B cell (primary cell): Measurements from ENCODE around the gene PAX6. TPM values are rescaled to one million over a fixed set of nuclear protein-coding genes. Genes with fewer than 3 reads are reported as not detected.

Experiments used
- ATAC-seq: fragments of 200-7000 bp; cut with Tn5 transposase; one replicate; pipeline ENCODE4 v1.10.0; 2021; ENCODE audit warnings: low read depth, mild to moderate bottlenecking, moderate number of reproducible peaks, moderate library complexity
- CTCF ChIA-PET: fragments of 350-600 bp; sonication (Branson Sonifier 250); formaldehyde crosslinking; loops from one replicate; lab custom pipeline; 2021; ENCODE audit warnings: antibody characterized with exemption, inconsistent platforms; lab: Charles Lee
- POLR2A ChIA-PET: fragments of 350-600 bp; sonication (Branson Sonifier 250); formaldehyde crosslinking; loops from one replicate; lab custom pipeline; 2021; ENCODE audit warnings: antibody characterized with exemption; lab: Charles Lee
- DNase-seq: peaks from one replicate; pipeline ENCODE4 v3.0.0; 2013
- H2AFZ ChIP-seq: 2 replicates; pipeline ENCODE4 v1.6.1; 2012; ENCODE audit warnings: mild to moderate bottlenecking, low read depth, low read length; ENCODE audit not compliant: insufficient read depth, poor library complexity, severe bottlenecking
- H3K27ac ChIP-seq, 2 donors: 1 replicate in 1 of 2; 2 replicates in 1 of 2; pipeline ENCODE4 v1.5.1; 2012 to 2013; ENCODE audit warnings: low read length in 2 of 2, mild to moderate bottlenecking in 2 of 2, moderate library complexity in 1 of 2
- H3K27me3 ChIP-seq, 4 experiments: fragments of 200-600 bp in 1 of 4; sonication (generic) in 1 of 4; replicated peaks in 1 of 4; 1 replicate in 2 of 4; 2 replicates in 2 of 4; pipeline versions ENCODE4 v1.6.1 to v1.7.0; 2013 to 2016; ENCODE audit warnings: low read length in 3 of 4, mild to moderate bottlenecking in 2 of 4, mixed read lengths in 1 of 4, moderate library complexity in 1 of 4; ENCODE audit not compliant: insufficient read depth in 4 of 4, control insufficient read depth in 3 of 4; ENCODE audit errors: control extremely low read depth in 1 of 4
- H3K36me3 ChIP-seq, 2 experiments: replicated peaks in 1 of 2; 1 replicate in 1 of 2; 2 replicates in 1 of 2; pipeline versions ENCODE4 v1.6.1 to v1.7.1; 2013; ENCODE audit warnings: low read length in 1 of 2; ENCODE audit not compliant: insufficient read depth in 2 of 2, control insufficient read depth in 1 of 2; ENCODE audit errors: control extremely low read depth in 1 of 2, extremely low read depth in 1 of 2
- H3K4me1 ChIP-seq, 2 donors: fragments of 200-600 bp in 1 of 2; sonication (generic) in 1 of 2; 1 replicate in 1 of 2; 2 replicates in 1 of 2; pipeline versions ENCODE4 v1.5.1 to v1.6.1; 2013 to 2017; ENCODE audit warnings: low read length in 2 of 2; ENCODE audit not compliant: control insufficient read depth in 2 of 2, insufficient read depth in 2 of 2
- H3K4me2 ChIP-seq: replicated peaks from 2 replicates; pipeline ENCODE3; 2012; ENCODE audit warnings: mild to moderate bottlenecking, low read depth, low read length; ENCODE audit not compliant: poor library complexity, severe bottlenecking
- H3K4me3 ChIP-seq, 5 experiments: fragments of 200-600 bp in 1 of 5; sonication (generic) in 1 of 5; 1 replicate in 3 of 5; 2 replicates in 2 of 5; pipeline versions ENCODE4 v1.5.1 to v1.7.0; 2011 to 2016; ENCODE audit warnings: low read length in 4 of 5, mild to moderate bottlenecking in 4 of 5, low read depth in 2 of 5, control low read depth in 1 of 5, moderate library complexity in 1 of 5; ENCODE audit not compliant: insufficient read depth in 1 of 5; ENCODE audit errors: control extremely low read depth in 1 of 5, extremely low read depth in 1 of 5
- H3K79me2 ChIP-seq: fragments of 200-600 bp; sonication (generic); one replicate; pipeline ENCODE4 v1.6.0; 2016; ENCODE audit warnings: low read length; ENCODE audit not compliant: control insufficient read depth, insufficient read depth
- H3K9ac ChIP-seq: fragments of 200-600 bp; sonication (generic); 2 replicates; pipeline ENCODE4 v1.6.1; 2017; ENCODE audit warnings: mild to moderate bottlenecking, low read length, moderate library complexity
- H3K9me3 ChIP-seq, 3 donors: one replicate each; pipeline versions ENCODE4 v1.6.1 to v1.7.1; 2013; ENCODE audit warnings: low read length in 2 of 3; ENCODE audit not compliant: control insufficient read depth in 2 of 3, insufficient read depth in 1 of 3; ENCODE audit errors: control extremely low read depth in 1 of 3
- H4K20me1 ChIP-seq: 2 replicates; pipeline ENCODE4 v1.6.0; 2012; ENCODE audit warnings: mild to moderate bottlenecking, low read length; ENCODE audit not compliant: insufficient read depth, control insufficient read depth, poor library complexity, severe bottlenecking
- H3K27ac Mint-ChIP-seq: one replicate; pipeline ENCODE4 v1.8.0; 2021; ENCODE audit warnings: mixed read lengths
- H3K27me3 Mint-ChIP-seq: one replicate; pipeline ENCODE4 v1.8.0; 2021; ENCODE audit warnings: mixed read lengths
- H3K4me1 Mint-ChIP-seq: one replicate; pipeline ENCODE4 v1.8.0; 2021; ENCODE audit warnings: mixed read lengths
- H3K4me3 Mint-ChIP-seq: one replicate; pipeline ENCODE4 v1.8.0; 2021; ENCODE audit warnings: mixed read lengths
- H3K9me3 Mint-ChIP-seq: one replicate; pipeline ENCODE4 v1.8.0; 2022; ENCODE audit warnings: mixed read lengths; ENCODE audit not compliant: insufficient read depth
- EZH2 ChIP-seq: IDR thresholded peaks from 2 replicates; pipeline ENCODE4 v1.6.1; 2012; ENCODE audit warnings: borderline replicate concordance, low read depth, mild to moderate bottlenecking, moderate library complexity, low read length; ENCODE audit not compliant: insufficient read depth, poor library complexity, severe bottlenecking
- WGBS: methylation state at CpG from one replicate; pipeline ENCODE4 v1.1.5; 2013; ENCODE audit warnings: missing lambda C conversion rate; ENCODE audit not compliant: insufficient coverage; 5-methylcytosine and 5-hydroxymethylcytosine counted together
- intact Hi-C: fragments of 100-400 bp; cut with micrococcal nuclease; formaldehyde crosslinking; loops from one replicate; pipeline ENCODE4 v1.10.0; 2022
- polyA plus RNA-seq: library from polyadenylated mRNA; depleted of rRNA; stranded (reverse); fragments of >200 nt; gene quantifications from 2 replicates; pipeline ENCODE4 v1.2.3, GENCODE V29; 2012
- total RNA-seq, 2 donors: library from RNA; stranded (reverse); fragments of 120-200 nt in 1 of 2; gene quantifications; 1 replicate in 1 of 2; 2 replicates in 1 of 2; pipeline versions ENCODE4 v1.2.3 to v1.2.4, GENCODE V29; 2013 to 2022
- TF ChIP-seq, protein P1 (sequence below): fragments of 200-600 bp; IDR thresholded peaks from one replicate; pipeline ENCODE4 v1.8.0; 2022; ENCODE audit warnings: antibody characterized with exemption, mild to moderate bottlenecking

The PAX6 gene
- total and polyA plus RNA-seq, 2 donors (not counting 1 experiment from before 2014, with no cell fraction given) = not detected

DNA sequence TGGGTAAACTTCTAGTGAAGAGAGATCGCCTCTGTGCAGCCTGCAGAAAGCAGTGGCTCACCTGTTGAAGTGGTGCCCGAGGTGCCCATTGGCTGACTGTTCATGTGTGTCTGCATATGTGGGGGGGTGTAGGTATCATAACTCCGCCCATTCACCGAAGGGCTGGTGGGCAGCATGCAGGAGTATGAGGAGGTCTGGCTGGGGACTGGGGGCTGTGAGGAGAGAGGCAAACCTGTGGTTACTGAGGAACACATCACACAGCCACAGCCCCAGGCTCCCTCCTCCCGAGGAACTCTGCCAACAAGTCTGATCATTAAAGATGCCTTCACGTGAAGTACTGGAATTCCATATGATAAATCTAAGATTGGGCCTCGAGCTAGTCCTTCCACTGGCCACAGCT, 20.5 kb downstream of the PAX6 start:
- ChIA-PET CTCF (no interaction called here), POLR2A (no interaction called here)
- H3K4me3 Mint-ChIP-seq = no peak overlapping the region
- no peak overlapping the region for H3K27ac Mint-ChIP-seq
- no peak overlapping the region for H3K9ac ChIP-seq
- peaks cover 41% of the 10 kb centered on the region for H3K27me3 Mint-ChIP-seq
- H3K9me3 Mint-ChIP-seq = no peaks in the 10 kb centered on the region
- no peaks in the 10 kb centered on the region for H4K20me1 ChIP-seq
- 94% methylated on average over 5 of the region's 7 CpGs for WGBS
- DNase-seq = no peak
- no peaks in the 10 kb centered on the region for H3K4me1 Mint-ChIP-seq
- H3K79me2 ChIP-seq = no peaks in the 10 kb centered on the region
- no peak for ATAC-seq
- no peak overlapping the region for H3K4me2 ChIP-seq
- peaks cover 0 to 1% (median 0%) of the 10 kb centered on the region in 3 donors for H3K9me3 ChIP-seq
- no peak overlapping the region for H2AFZ ChIP-seq
- no peaks in the 10 kb centered on the region for H3K4me1 ChIP-seq
- TF ChIP-seq, protein P1, sequence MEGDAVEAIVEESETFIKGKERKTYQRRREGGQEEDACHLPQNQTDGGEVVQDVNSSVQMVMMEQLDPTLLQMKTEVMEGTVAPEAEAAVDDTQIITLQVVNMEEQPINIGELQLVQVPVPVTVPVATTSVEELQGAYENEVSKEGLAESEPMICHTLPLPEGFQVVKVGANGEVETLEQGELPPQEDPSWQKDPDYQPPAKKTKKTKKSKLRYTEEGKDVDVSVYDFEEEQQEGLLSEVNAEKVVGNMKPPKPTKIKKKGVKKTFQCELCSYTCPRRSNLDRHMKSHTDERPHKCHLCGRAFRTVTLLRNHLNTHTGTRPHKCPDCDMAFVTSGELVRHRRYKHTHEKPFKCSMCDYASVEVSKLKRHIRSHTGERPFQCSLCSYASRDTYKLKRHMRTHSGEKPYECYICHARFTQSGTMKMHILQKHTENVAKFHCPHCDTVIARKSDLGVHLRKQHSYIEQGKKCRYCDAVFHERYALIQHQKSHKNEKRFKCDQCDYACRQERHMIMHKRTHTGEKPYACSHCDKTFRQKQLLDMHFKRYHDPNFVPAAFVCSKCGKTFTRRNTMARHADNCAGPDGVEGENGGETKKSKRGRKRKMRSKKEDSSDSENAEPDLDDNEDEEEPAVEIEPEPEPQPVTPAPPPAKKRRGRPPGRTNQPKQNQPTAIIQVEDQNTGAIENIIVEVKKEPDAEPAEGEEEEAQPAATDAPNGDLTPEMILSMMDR = no peak
- TF ChIP-seq EZH2 = no peak
- no peak overlapping the region for H3K27ac ChIP-seq
- intact Hi-C loops = no loop called here
- H3K27me3 ChIP-seq = peaks cover 0 to 11% (median 3%) of the 10 kb centered on the region in 4 experiments
- H3K36me3 ChIP-seq = no peaks in the 10 kb centered on the region
- H3K4me3 ChIP-seq = no peak overlapping the region

GRCh38 chr11:31788085-31788484, 23.0 kb downstream of the PAX6 start:
- Histone ChIP-seq H4K20me1 (no peaks in the 10 kb centered on the region), H3K27ac (no peak overlapping the region), H3K4me1 (no peaks in the 10 kb centered on the region), H3K4me2 (no peak overlapping the region), H3K27me3 (no peaks in the 10 kb centered on the region), H3K79me2 (no peaks in the 10 kb centered on the region), H3K9me3 (no peaks in the 10 kb centered on the region), H2AFZ (no peak overlapping the region), H3K9ac (no peak overlapping the region), H3K4me3 (no peak overlapping the region), H3K36me3 (no peaks in the 10 kb centered on the region)
- H3K4me3 Mint-ChIP-seq = no peak overlapping the region
- ATAC-seq (no peak), DNase-seq (no peak)
- peaks cover 19% of the 10 kb centered on the region for H3K27me3 Mint-ChIP-seq
- no peaks in the 10 kb centered on the region for H3K9me3 Mint-ChIP-seq
- whole genome bisulfite sequencing = no CpG with 5 or more reads among the region's 3 CpGs
- ChIA-PET CTCF (no interaction called here), POLR2A (no interaction called here)
- no peaks in the 10 kb centered on the region for H3K4me1 Mint-ChIP-seq
- TF ChIP-seq, protein P1 = no peak
- no peak for TF ChIP-seq EZH2
- intact Hi-C loops = no loop called here
- H3K27ac Mint-ChIP-seq = no peak overlapping the region
